HCT116 (cell line): Measurements from ENCODE around the gene TMSB4Y.

ENCODE experiments used
- CTCF ChIP-seq, 3 experiments: fragments of 200-600 bp in 1 of 3; sonication (generic) in 1 of 3; IDR thresholded peaks in 2 of 3; conservative IDR thresholded peaks in 1 of 3; 2 replicates each; pipeline ENCODE4 v1.5.1; 2012 to 2017; ENCODE audit warnings: low read depth in 2 of 3, low read length in 2 of 3, antibody characterized with exemption in 1 of 3, borderline replicate concordance in 1 of 3, control low read depth in 1 of 3, mild to moderate bottlenecking in 1 of 3, mixed read lengths in 1 of 3, mixed run types in 1 of 3, moderate library complexity in 1 of 3; ENCODE audit not compliant: insufficient read depth in 1 of 3
- EZH2phosphoT487 ChIP-seq: fragments of 200-600 bp; IDR thresholded peaks from 2 replicates; pipeline ENCODE4 v1.6.1; 2018; ENCODE audit warnings: antibody characterized with exemption, borderline replicate concordance
- FOSL1 ChIP-seq: IDR thresholded peaks from 2 replicates; pipeline ENCODE4 v1.6.1; 2012; ENCODE audit warnings: low read depth
- SIN3A ChIP-seq: IDR thresholded peaks from 2 replicates; pipeline ENCODE4 v1.6.1; 2012; ENCODE audit warnings: low read depth
- TF ChIP-seq, protein P1 (sequence below): IDR thresholded peaks from 2 replicates; pipeline ENCODE4 v1.6.1; 2012

DNA sequence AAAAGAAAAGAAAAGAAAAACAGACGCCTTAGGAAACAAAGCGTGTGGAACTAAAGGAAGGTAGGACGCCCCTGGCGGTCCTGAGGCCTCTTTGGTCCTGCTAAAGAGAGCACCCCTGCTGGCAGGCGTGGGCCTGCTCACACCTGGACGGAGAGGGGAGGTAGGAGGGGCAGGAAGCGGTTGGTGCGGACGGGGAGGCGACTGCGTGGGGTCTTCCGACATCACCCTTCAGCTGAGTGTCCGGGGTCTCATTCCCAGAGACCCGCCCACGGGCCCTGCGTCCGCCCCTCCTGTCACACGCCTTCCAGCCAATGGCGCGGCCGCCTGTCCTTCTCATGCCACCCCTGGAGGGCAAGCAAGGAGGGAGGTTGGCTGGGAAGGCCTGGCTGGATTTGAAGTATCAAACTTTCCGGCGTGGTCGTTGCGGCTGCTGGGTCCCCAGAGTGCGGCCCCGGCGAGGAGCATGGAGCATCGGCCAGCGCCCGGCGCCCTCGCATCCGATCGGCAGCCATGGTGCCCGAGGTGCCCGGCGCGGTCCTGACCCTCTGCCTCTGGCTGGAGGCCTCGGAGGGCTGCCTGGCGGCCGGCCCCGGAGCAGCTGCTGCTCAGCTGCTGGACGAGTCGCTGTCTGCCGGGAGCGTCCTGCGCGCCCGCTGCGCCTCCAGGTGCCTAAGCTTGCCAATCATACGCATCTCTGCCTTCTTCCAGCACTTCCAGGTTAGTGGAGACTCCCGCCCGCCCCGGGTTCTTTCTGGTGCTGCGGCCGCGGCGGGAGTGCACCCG, 47.8 kb downstream of the TMSB4Y start:
- TF ChIP-seq FOSL1 (no peak), CTCF (IDR thresholded peaks at IDR 0.05 in 2 of 3, conservative IDR thresholded peaks at IDR 0.05 in 1 of 3; ENCODE audit: borderline replicate concordance in 1 of 3, insufficient read depth in 1 of 3, low read depth in 2 of 3, low read length in 2 of 3) (peak in 2 of 3 experiments; percentile 19 to 23; a peak in 2 of 6 replicates), SIN3A (no peak), EZH2phosphoT487 (no peak)
- TF ChIP-seq, protein P1, sequence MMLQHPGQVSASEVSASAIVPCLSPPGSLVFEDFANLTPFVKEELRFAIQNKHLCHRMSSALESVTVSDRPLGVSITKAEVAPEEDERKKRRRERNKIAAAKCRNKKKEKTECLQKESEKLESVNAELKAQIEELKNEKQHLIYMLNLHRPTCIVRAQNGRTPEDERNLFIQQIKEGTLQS = no peak
